HFF-Myc (cell line): ENCODE measurements around the gene VWF.
A peak's percentile ranks its signal among the peaks of the same experiment; 100 is the strongest.

Experiments
- DNase-seq: peaks from one replicate; pipeline ENCODE4 v3.0.0-alpha.2; 2011; ENCODE audit warnings: low read depth; ENCODE audit errors: extremely low read depth
- H3K4me3 ChIP-seq: replicated peaks from 2 replicates; pipeline ENCODE4 v1.5.1; 2011; ENCODE audit warnings: low read depth, mild to moderate bottlenecking, control low read depth, low read length
- TF ChIP-seq, protein P1 (sequence below): IDR thresholded peaks from 2 replicates; pipeline ENCODE4 v1.5.1; 2012; ENCODE audit warnings: mild to moderate bottlenecking, low read depth, low read length, control low read depth; ENCODE audit errors: missing control alignments

VWF gene

GRCh38 chr12:6059860-6060565 lies 64.5 kb downstream of the VWF start:
- TF ChIP-seq, protein P1, sequence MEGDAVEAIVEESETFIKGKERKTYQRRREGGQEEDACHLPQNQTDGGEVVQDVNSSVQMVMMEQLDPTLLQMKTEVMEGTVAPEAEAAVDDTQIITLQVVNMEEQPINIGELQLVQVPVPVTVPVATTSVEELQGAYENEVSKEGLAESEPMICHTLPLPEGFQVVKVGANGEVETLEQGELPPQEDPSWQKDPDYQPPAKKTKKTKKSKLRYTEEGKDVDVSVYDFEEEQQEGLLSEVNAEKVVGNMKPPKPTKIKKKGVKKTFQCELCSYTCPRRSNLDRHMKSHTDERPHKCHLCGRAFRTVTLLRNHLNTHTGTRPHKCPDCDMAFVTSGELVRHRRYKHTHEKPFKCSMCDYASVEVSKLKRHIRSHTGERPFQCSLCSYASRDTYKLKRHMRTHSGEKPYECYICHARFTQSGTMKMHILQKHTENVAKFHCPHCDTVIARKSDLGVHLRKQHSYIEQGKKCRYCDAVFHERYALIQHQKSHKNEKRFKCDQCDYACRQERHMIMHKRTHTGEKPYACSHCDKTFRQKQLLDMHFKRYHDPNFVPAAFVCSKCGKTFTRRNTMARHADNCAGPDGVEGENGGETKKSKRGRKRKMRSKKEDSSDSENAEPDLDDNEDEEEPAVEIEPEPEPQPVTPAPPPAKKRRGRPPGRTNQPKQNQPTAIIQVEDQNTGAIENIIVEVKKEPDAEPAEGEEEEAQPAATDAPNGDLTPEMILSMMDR: no peak
- no peak overlapping the region for H3K4me3 ChIP-seq
- no peak for DNase-seq

DNA sequence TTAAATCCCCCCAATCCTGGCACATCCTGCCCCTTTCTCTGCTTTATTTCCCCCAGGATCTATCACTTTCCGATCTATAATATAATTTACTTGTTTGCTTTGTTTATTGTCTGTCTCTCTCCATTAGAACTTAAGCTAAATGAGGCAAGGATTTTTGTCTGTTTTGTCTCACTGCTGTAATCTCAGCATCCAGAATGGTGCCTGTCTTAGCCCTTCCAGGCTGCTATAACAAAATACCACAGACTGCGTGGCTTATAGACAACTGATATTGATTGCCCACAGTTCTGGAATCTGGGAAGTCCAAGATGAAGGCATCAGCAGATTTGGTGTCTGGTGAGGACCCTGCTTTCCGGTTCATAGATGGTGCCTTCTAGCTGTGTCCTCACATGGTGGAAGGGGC lies 65.2 kb downstream of the VWF start:
- TF ChIP-seq, protein P1: no peak
- H3K4me3 ChIP-seq: no peak overlapping the region

DNA sequence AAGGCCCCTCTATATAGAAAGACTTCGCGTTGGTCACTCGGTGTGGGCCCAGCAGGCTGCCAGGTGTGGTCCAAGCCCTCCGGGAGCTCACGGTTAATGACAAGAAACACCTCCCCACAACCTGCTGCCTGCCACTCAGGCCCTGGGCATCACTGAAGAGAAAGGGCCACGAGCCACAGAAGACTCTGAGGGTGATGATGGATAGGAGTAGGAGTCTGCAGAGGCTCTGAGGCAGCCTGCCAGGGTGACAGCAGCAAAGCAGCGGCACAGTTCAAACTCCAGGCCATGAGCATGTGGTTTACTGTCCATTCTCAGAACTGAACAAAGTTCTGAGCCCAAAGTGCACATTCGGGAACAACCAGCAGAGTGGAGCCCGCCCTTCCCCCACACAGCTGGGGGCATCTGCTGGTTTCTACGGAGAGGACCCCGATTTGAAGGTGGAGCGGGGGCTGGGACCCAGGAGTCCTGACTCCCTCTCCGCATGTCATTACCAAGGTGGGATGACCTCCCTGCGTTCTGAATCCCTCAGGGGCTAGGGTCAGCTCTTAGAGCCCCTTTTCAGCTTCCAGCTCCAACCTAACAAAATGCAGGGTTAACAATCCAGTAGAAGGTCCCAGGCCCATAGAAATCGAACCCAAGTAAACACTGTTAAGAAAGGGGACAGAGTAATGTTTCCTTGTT lies 65.8 kb downstream of the VWF start:
- DNase-seq: no peak
- TF ChIP-seq, protein P1: no peak
- no peak overlapping the region for H3K4me3 ChIP-seq

More for the DNA sequence above, 65.2 kb downstream of the VWF start:
- no peak for DNase-seq

- H3K4me3 ChIP-seq: no peak overlapping the region
- DNase-seq: no peak
- TF ChIP-seq, protein P1: no peak
Observed at GRCh38 chr12:6057700-6058099, 66.8 kb downstream of the VWF start.

DNA sequence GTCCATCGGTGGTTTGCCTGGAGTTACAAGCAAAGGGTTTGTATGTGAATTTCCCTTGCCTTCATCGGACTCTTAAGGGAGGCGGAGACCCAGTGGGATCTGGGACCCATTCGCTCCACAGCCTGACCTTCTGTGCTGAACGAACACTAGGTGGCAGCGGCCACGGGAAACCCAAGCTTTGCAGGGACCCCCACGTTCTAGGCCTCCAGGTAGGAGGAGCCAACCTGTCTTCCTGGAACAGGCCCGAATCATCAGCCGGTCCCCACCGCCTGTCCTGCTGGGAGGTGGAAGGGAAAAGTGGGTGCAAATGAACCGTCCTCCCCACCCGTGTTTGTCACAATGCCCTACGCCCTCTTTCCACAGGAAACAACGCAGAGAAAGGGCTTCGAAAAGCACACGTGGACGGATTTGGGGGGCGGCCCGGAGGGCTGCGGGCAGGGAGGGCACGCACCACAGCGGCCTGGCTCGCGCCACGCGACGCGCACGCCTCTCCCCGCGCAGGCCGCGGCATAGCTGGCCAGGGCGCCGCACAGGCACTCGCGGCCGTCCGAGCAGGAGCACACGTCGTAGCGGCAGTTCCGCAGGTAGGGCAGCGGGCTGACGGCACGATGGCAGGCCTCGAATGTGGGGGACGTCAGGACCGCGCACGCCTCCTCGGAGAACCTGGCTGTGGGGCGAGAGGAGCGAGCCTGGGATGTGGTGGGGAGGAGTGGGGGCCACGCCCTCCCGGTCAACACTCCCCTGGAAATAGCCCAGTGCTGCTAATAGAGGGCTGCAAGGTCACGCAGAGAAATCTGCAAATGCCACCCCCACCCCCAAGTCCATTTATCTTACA lies 67.8 kb downstream of the VWF start:
- no peak overlapping the region for H3K4me3 ChIP-seq
- TF ChIP-seq, protein P1: peak; percentile 47
- no peak for DNase-seq

- TF ChIP-seq, protein P1: no peak
- no peak for DNase-seq
- no peak overlapping the region for H3K4me3 ChIP-seq
Observed at GRCh38 chr12:6053541-6053940, 70.9 kb downstream of the VWF start.
